ENCODE results near the gene AARS2. TPM values are rescaled to one million over a fixed set of nuclear protein-coding genes. Genes with fewer than 3 reads are reported as not detected.

AARS2 gene
- 26.8 to 29.7 TPM (median 28.9 TPM) in 3 replicates for total RNA-seq (2021)
- Bru-seq, nascent RNA, result percentile 81 among the genes with signal in this experiment
- long read RNA-seq, experiment 1, transcript AARS2-201 (22 exons, 3,854 nt), result major isoform, 43 of 103 reads
- long read RNA-seq, experiment 1, partial matches to known transcripts, result 24 of 103 reads
- long read RNA-seq, experiment 1, other reads (novel, unspliced or antisense), result 36 of 103 reads
- long read RNA-seq, experiment 2, partial matches to known transcripts, result 4 of 17 reads
- long read RNA-seq, experiment 2, other reads (novel, unspliced or antisense), result 11 of 17 reads
- long read RNA-seq, experiment 3, partial matches to known transcripts, result 1 of 3 reads
- long read RNA-seq, experiment 3, other reads (novel, unspliced or antisense), result 1 of 3 reads

GRCh38 chr6:44312901-44313788 lies at the start of gene AARS2:
AARS2 (minus strand) TSS chr6:44313347; CDS start chr6:44313323, 24 bp downstream.
- no peaks in the 10 kb centered on the region for H3K27me3 Mint-ChIP-seq (ENCODE audit: low read depth)
- DNase-seq (ENCODE audit: low spot score), result peak; percentile 97
- peaks cover 8% of the 10 kb centered on the region for H3K4me1 Mint-ChIP-seq
- ChIA-PET CTCF (interaction anchor here (0.6 to 1.8 kb wide), 41 partner anchors 8 to 311 kb away, joined by 3 to 47 read pairs (median 5); partner anchors contain the start of genes CDC5L, HSP90AB1, MRPL14 and SLC35B2), POLR2A (interaction anchor here (0.6 to 1.9 kb wide), 10 partner anchors 10 to 127 kb away, joined by 3 to 7 read pairs (median 3); partner anchors contain the start of gene SLC35B2)
- H3K9me3 Mint-ChIP-seq, result no peaks in the 10 kb centered on the region
- peak within 1 kb of the TSS; percentile 95 for H3K27ac Mint-ChIP-seq
- peaks cover 35% of the 10 kb centered on the region for H3K36me3 Mint-ChIP-seq
- H3K4me3 Mint-ChIP-seq, result peak within 1 kb of the TSS; percentile 99
- peak; percentile 90 for ATAC-seq
- TF ChIP-seq ZMAT4 (CRISPR knock-in tag; IDR thresholded peaks at IDR 0.05) (no peak), ERG (CRISPR knock-in tag; IDR thresholded peaks at IDR 0.05) (no peak), NFATC4 (CRISPR knock-in tag; IDR thresholded peaks at IDR 0.05) (no peak), ZNF138 (CRISPR knock-in tag; conservative IDR thresholded peaks at IDR 0.05) (no peak), CBFB (CRISPR knock-in tag; IDR thresholded peaks at IDR 0.05; ENCODE audit: low read depth) (no peak), ZBTB43 (CRISPR knock-in tag; IDR thresholded peaks at IDR 0.05) (peak; percentile 77), ZNF423 (CRISPR knock-in tag; IDR thresholded peaks at IDR 0.05) (no peak), HMGA2 (CRISPR knock-in tag; IDR thresholded peaks at IDR 0.05) (no peak), PREB (CRISPR knock-in tag; IDR thresholded peaks at IDR 0.05; ENCODE audit: borderline replicate concordance) (no peak), MXD4 (CRISPR knock-in tag; IDR thresholded peaks at IDR 0.05; ENCODE audit: borderline replicate concordance) (no peak), GTF2I (CRISPR knock-in tag; conservative IDR thresholded peaks at IDR 0.05) (peak; percentile 84), GABPB1 (CRISPR knock-in tag; IDR thresholded peaks at IDR 0.05) (peak; percentile 83), FOXK1 (CRISPR knock-in tag; IDR thresholded peaks at IDR 0.05) (peak; percentile 93), NR2C2 (CRISPR knock-in tag; IDR thresholded peaks at IDR 0.05) (no peak), JAZF1 (CRISPR knock-in tag; IDR thresholded peaks at IDR 0.05) (no peak), NFYB (CRISPR knock-in tag; conservative IDR thresholded peaks at IDR 0.05; ENCODE audit: low read depth) (peak; percentile 36), PRDM15 (CRISPR knock-in tag; IDR thresholded peaks at IDR 0.05) (no peak), ZNF512 (CRISPR knock-in tag; IDR thresholded peaks at IDR 0.05; ENCODE audit: borderline replicate concordance) (no peak), ZNF263 (CRISPR knock-in tag; IDR thresholded peaks at IDR 0.05; ENCODE audit: low read depth) (peak; percentile 52; the same call in 1 of the 2 replicates), NR1H2 (CRISPR knock-in tag; IDR thresholded peaks at IDR 0.05) (no peak), ZNF532 (CRISPR knock-in tag; IDR thresholded peaks at IDR 0.05; ENCODE audit: borderline replicate concordance) (no peak)
